Caki2 (cell line): ENCODE results near the gene NPC1L1. TPM values are rescaled to one million over a fixed set of nuclear protein-coding genes. Genes with fewer than 3 reads are reported as not detected.
"Not testable (repeated sequence)": the region's sequence is repeated elsewhere in the genome, so short reads cannot be mapped to it uniquely, and the experiment has no call there.

Experiments
- DNase-seq: peaks from one replicate; pipeline ENCODE4 v3.0.0-alpha.2; 2015; ENCODE audit warnings: low read depth
- in situ Hi-C: cut with HindIII; loops from 2 replicates; pipeline ENCODE4 v1.10.0; 2016; ENCODE audit warnings: low sequenced_read_pairs, low pct_unique_long_range_greater_than_20kb, mixed read lengths
- total RNA-seq: library from RNA; depleted of rRNA; stranded (reverse); fragments of >200 nt; shearing (Covaris generic); gene quantifications from 2 replicates; pipeline ENCODE4 v1.2.3, GENCODE V29; 2014; ENCODE audit warnings: low replicate concordance

The NPC1L1 gene
- total RNA-seq, 1 experiment from 2014 or later: not detected

- in situ Hi-C loops: no loop called here
Measured at GRCh38 chr7:44568771-44569560, 27.8 kb upstream of the NPC1L1 start.

GRCh38 chr7:44567884-44568283 is 26.8 kb upstream of the NPC1L1 start:
- DNase-seq: no peak
- in situ Hi-C loops: no loop called here

More at GRCh38 chr7:44568771-44569560, 27.8 kb upstream of the NPC1L1 start:
- DNase-seq: no peak

- in situ Hi-C loops: no loop called here
Measured at GRCh38 chr7:44566680-44567079, 25.6 kb upstream of the NPC1L1 start.

GRCh38 chr7:44565795-44566559 is 24.8 kb upstream of the NPC1L1 start:
- in situ Hi-C loops: no loop called here
- no peak for DNase-seq

More at GRCh38 chr7:44566680-44567079, 25.6 kb upstream of the NPC1L1 start:
- DNase-seq: no peak

- DNase-seq: peak; percentile 55
- in situ Hi-C loops: no loop called here
Measured at GRCh38 chr7:44565097-44565794, 24.1 kb upstream of the NPC1L1 start.

- in situ Hi-C loops: no loop called here
- no peak for DNase-seq
Measured at GRCh38 chr7:44564606-44565005, 23.5 kb upstream of the NPC1L1 start.

- no peak for DNase-seq
- in situ Hi-C loops: no loop called here
Measured at GRCh38 chr7:44563171-44563679, 22.1 kb upstream of the NPC1L1 start.

- in situ Hi-C loops: not testable (repeated sequence)
Measured at GRCh38 chr7:44562622-44562962, 21.5 kb upstream of the NPC1L1 start.

GRCh38 chr7:44561962-44562621 is 21.0 kb upstream of the NPC1L1 start:
- in situ Hi-C loops: no loop called here
- peak; percentile 80 for DNase-seq

More at GRCh38 chr7:44562622-44562962, 21.5 kb upstream of the NPC1L1 start:
- not testable (repeated sequence) for DNase-seq

- no peak for DNase-seq
- in situ Hi-C loops: no loop called here
Measured at GRCh38 chr7:44561481-44561880, 20.4 kb upstream of the NPC1L1 start.

GRCh38 chr7:44559485-44559884 is 18.4 kb upstream of the NPC1L1 start:
- in situ Hi-C loops: no loop called here
- DNase-seq: no peak

GRCh38 chr7:44557485-44557884 is 16.4 kb upstream of the NPC1L1 start:
- in situ Hi-C loops: no loop called here
- no peak for DNase-seq

- in situ Hi-C loops: no loop called here
- DNase-seq: no peak
Measured at GRCh38 chr7:44555350-44555749, 14.2 kb upstream of the NPC1L1 start.

GRCh38 chr7:44552473-44553005 is 11.4 kb upstream of the NPC1L1 start:
- DNase-seq, in situ Hi-C loops: not testable (repeated sequence)

GRCh38 chr7:44549457-44549856 is 8.3 kb upstream of the NPC1L1 start:
- in situ Hi-C loops: no loop called here
- DNase-seq: no peak

GRCh38 chr7:44548893-44549292 is 7.8 kb upstream of the NPC1L1 start:
- in situ Hi-C loops: no loop called here
- no peak for DNase-seq

GRCh38 chr7:44547536-44548231 is 6.6 kb upstream of the NPC1L1 start:
- DNase-seq: peak; percentile 26
- in situ Hi-C loops: no loop called here
